Neural cell (in vitro differentiated cells): Measurements from ENCODE around the gene ATP23. TPM values are rescaled to one million over a fixed set of nuclear protein-coding genes. Genes with fewer than 3 reads are reported as not detected.

Source experiments
- H2AFZ ChIP-seq: fragments of 200-600, 300-800 bp; sonication (generic), shearing (Covaris generic); 2 replicates; pipeline ENCODE4 v1.6.0; 2014; ENCODE audit warnings: low read depth, mild to moderate bottlenecking, antibody characterized with exemption, low read length, moderate library complexity
- H3F3A ChIP-seq: fragments of 200-600 bp; shearing (Covaris generic); 2 replicates; pipeline ENCODE4 v1.6.1; 2016; ENCODE audit warnings: mild to moderate bottlenecking, moderate library complexity, mixed read lengths, antibody characterized with exemption, low read length; ENCODE audit not compliant: insufficient read depth, poor library complexity, severe bottlenecking
- H3K27ac ChIP-seq: fragments of 200-600, 300-800 bp; sonication (generic), shearing (Covaris generic); 2 replicates; pipeline ENCODE4 v1.5.1; 2014; ENCODE audit warnings: mild to moderate bottlenecking, low read length, moderate library complexity
- H3K27me3 ChIP-seq: fragments of 300-800, 200-600 bp; sonication (generic), shearing (Covaris generic); 2 replicates; pipeline ENCODE4 v1.6.0; 2014; ENCODE audit warnings: mild to moderate bottlenecking, low read depth, low read length, moderate library complexity; ENCODE audit not compliant: insufficient read depth
- H3K36me3 ChIP-seq: fragments of 300-800, 200-600 bp; sonication (generic), shearing (Covaris generic); 2 replicates; pipeline ENCODE4 v1.5.1; 2014; ENCODE audit warnings: mild to moderate bottlenecking, antibody characterized with exemption, low read length, moderate library complexity; ENCODE audit not compliant: insufficient read depth
- H3K4me2 ChIP-seq: fragments of 300-800, 200-600 bp; sonication (generic), shearing (Covaris generic); 2 replicates; pipeline ENCODE4 v1.6.0; 2014; ENCODE audit warnings: mild to moderate bottlenecking, low read length
- H3K4me3 ChIP-seq: fragments of 300-800, 200-600 bp; sonication (generic), shearing (Covaris generic); 2 replicates; pipeline ENCODE4 v1.5.1; 2014; ENCODE audit warnings: mild to moderate bottlenecking, low read length, moderate library complexity
- H3K79me2 ChIP-seq: fragments of 200-600 bp; shearing (Covaris generic); replicated peaks from 2 replicates; pipeline ENCODE4 v1.6.0; 2014; ENCODE audit warnings: mild to moderate bottlenecking, low read length, moderate library complexity; ENCODE audit not compliant: insufficient read depth
- H3K9ac ChIP-seq: fragments of 300-800, 200-600 bp; sonication (generic), shearing (Covaris generic); 2 replicates; pipeline ENCODE4 v1.6.1; 2016; ENCODE audit warnings: mild to moderate bottlenecking, low read length, mixed read lengths
- H3K9me2 ChIP-seq: fragments of 200-600 bp; shearing (Covaris generic); 2 replicates; pipeline ENCODE4 v1.6.1; 2016; ENCODE audit warnings: mild to moderate bottlenecking, low read length, mixed read lengths; ENCODE audit not compliant: insufficient read depth
- H3K9me3 ChIP-seq: fragments of 200-600, 300-800 bp; sonication (generic), shearing (Covaris generic); 2 replicates; pipeline ENCODE4 v1.6.1; 2016; ENCODE audit warnings: mild to moderate bottlenecking, mixed run types, low read length, moderate library complexity, mixed read lengths
- H4K20me1 ChIP-seq: fragments of 200-600 bp; shearing (Covaris generic); 2 replicates; pipeline ENCODE4 v1.6.1; 2016; ENCODE audit warnings: mild to moderate bottlenecking, mixed run types; ENCODE audit not compliant: insufficient read depth
- EP300 ChIP-seq: fragments of 450-650 bp; conservative IDR thresholded peaks from 2 replicates; pipeline ENCODE4 v1.6.1; 2014; ENCODE audit warnings: antibody characterized with exemption, mild to moderate bottlenecking, moderate library complexity; ENCODE audit not compliant: poor library complexity, severe bottlenecking
- EZH2 ChIP-seq: fragments of 200-600, 300-800 bp; shearing (Covaris generic), sonication (generic); IDR thresholded peaks from 2 replicates; pipeline ENCODE4 v1.6.1; 2014; ENCODE audit warnings: antibody characterized with exemption, low read length, borderline replicate concordance, mild to moderate bottlenecking; ENCODE audit not compliant: insufficient read depth, poor library complexity, severe bottlenecking
- MXI1 ChIP-seq: fragments of 450-650 bp; conservative IDR thresholded peaks from 2 replicates; pipeline ENCODE4 v1.6.1; 2014; ENCODE audit warnings: antibody characterized with exemption, mild to moderate bottlenecking; ENCODE audit not compliant: poor library complexity, severe bottlenecking
- POLR2AphosphoS5 ChIP-seq: IDR thresholded peaks from 2 replicates; pipeline ENCODE4 v1.6.1; 2012
- RAD21 ChIP-seq: fragments of 450-650 bp; conservative IDR thresholded peaks from 2 replicates; pipeline ENCODE4 v1.6.1; 2014; ENCODE audit warnings: antibody characterized with exemption, mild to moderate bottlenecking, moderate library complexity
- SMC3 ChIP-seq: fragments of 450-650 bp; conservative IDR thresholded peaks from 2 replicates; pipeline ENCODE4 v1.6.1; 2014; ENCODE audit warnings: antibody characterized with exemption, mild to moderate bottlenecking, moderate library complexity; ENCODE audit not compliant: poor library complexity
- TAF1 ChIP-seq: IDR thresholded peaks from 2 replicates; pipeline ENCODE4 v1.6.1; 2012; ENCODE audit warnings: low read depth
- polyA plus RNA-seq: library from polyadenylated mRNA; depleted of rRNA; stranded (reverse); fragments of >200 nt; gene quantifications from 2 replicates; pipeline ENCODE4 v1.2.3, GENCODE V29; 2014
- TF ChIP-seq, protein P1 (sequence below): fragments of 450-650 bp; IDR thresholded peaks from 2 replicates; pipeline ENCODE4 v1.5.1; 2014; ENCODE audit warnings: antibody characterized with exemption, mild to moderate bottlenecking, moderate library complexity; ENCODE audit not compliant: poor library complexity, severe bottlenecking
- TF ChIP-seq, protein P2 (sequence below): IDR thresholded peaks from 2 replicates; pipeline ENCODE4 v1.6.1; 2012; ENCODE audit warnings: borderline replicate concordance

ATP23 gene
- polyA plus RNA-seq, 1 donor from 2014 or later: 5.7 TPM

DNA sequence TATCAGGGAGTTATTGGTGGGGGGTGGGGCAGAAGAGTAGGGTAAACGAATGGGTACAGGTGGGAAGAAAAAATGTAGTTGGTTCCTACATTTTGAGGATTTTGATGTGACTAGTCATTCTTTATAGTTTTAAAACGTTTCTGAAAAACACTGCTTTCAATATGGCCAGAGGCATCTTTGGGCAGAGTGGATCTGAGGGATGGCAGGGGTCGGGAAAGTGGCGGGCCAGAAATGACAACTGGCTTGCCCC, 527 bp upstream of the ATP23 start:
- Histone ChIP-seq H4K20me1 (no peaks in the 10 kb centered on the region), H3F3A (no peaks in the 10 kb centered on the region), H2AFZ (peak overlapping the region; percentile 17), H3K4me3 (peak overlapping the region; percentile 66), H3K4me2 (peak overlapping the region; percentile 31), H3K9me2 (no peaks in the 10 kb centered on the region), H3K9ac (peak overlapping the region; percentile 61), H3K36me3 (no peaks in the 10 kb centered on the region), H3K27me3 (no peaks in the 10 kb centered on the region), H3K9me3 (no peaks in the 10 kb centered on the region), H3K27ac (peak overlapping the region; percentile 56), H3K79me2 (no peaks in the 10 kb centered on the region)
- no peak for TF ChIP-seq POLR2AphosphoS5
- no peak for TF ChIP-seq TAF1
- TF ChIP-seq SMC3: no peak
- TF ChIP-seq EZH2: no peak
- TF ChIP-seq, protein P1, sequence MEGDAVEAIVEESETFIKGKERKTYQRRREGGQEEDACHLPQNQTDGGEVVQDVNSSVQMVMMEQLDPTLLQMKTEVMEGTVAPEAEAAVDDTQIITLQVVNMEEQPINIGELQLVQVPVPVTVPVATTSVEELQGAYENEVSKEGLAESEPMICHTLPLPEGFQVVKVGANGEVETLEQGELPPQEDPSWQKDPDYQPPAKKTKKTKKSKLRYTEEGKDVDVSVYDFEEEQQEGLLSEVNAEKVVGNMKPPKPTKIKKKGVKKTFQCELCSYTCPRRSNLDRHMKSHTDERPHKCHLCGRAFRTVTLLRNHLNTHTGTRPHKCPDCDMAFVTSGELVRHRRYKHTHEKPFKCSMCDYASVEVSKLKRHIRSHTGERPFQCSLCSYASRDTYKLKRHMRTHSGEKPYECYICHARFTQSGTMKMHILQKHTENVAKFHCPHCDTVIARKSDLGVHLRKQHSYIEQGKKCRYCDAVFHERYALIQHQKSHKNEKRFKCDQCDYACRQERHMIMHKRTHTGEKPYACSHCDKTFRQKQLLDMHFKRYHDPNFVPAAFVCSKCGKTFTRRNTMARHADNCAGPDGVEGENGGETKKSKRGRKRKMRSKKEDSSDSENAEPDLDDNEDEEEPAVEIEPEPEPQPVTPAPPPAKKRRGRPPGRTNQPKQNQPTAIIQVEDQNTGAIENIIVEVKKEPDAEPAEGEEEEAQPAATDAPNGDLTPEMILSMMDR: no peak
- no peak for TF ChIP-seq RAD21
- no peak for TF ChIP-seq MXI1
- TF ChIP-seq EP300: no peak
- TF ChIP-seq, protein P2, sequence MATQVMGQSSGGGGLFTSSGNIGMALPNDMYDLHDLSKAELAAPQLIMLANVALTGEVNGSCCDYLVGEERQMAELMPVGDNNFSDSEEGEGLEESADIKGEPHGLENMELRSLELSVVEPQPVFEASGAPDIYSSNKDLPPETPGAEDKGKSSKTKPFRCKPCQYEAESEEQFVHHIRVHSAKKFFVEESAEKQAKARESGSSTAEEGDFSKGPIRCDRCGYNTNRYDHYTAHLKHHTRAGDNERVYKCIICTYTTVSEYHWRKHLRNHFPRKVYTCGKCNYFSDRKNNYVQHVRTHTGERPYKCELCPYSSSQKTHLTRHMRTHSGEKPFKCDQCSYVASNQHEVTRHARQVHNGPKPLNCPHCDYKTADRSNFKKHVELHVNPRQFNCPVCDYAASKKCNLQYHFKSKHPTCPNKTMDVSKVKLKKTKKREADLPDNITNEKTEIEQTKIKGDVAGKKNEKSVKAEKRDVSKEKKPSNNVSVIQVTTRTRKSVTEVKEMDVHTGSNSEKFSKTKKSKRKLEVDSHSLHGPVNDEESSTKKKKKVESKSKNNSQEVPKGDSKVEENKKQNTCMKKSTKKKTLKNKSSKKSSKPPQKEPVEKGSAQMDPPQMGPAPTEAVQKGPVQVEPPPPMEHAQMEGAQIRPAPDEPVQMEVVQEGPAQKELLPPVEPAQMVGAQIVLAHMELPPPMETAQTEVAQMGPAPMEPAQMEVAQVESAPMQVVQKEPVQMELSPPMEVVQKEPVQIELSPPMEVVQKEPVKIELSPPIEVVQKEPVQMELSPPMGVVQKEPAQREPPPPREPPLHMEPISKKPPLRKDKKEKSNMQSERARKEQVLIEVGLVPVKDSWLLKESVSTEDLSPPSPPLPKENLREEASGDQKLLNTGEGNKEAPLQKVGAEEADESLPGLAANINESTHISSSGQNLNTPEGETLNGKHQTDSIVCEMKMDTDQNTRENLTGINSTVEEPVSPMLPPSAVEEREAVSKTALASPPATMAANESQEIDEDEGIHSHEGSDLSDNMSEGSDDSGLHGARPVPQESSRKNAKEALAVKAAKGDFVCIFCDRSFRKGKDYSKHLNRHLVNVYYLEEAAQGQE: no peak

DNA sequence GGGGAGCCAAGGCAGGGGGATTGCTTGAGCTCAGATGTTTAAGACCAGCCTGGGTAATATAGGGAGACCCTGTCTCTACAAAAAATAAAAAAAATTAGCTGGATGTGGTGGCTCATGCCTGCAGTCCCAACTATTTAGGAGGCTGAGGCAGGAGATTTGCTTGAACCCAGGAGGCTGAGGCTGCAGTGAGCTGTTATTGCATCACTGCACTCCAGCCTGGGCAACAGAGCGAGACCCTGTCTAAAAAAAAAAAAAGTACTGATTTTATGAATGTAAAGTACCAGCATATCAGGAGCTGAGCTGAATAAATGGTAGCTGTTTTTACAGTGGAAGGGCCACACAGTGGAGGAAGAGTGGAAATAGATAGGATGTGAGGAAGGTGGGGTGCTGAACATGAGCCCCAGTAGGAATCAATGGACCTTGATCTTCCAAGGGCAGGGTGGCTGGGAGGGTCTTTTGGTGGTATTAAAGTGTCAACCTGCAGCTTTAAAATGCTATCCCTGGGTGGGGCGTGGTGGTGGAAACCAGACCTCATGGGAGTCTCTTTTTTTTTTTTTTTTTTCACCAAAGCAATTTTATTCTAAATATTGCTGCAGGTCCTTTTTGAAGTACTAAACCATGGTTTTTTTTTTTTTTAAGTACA, 2.2 kb downstream of the ATP23 start:
- Histone ChIP-seq H3K9ac (no peak overlapping the region), H3K27ac (no peak overlapping the region), H3K9me2 (no peaks in the 10 kb centered on the region), H3K36me3 (no peaks in the 10 kb centered on the region), H3K4me3 (no peak overlapping the region), H2AFZ (no peak overlapping the region), H3F3A (no peaks in the 10 kb centered on the region), H3K27me3 (no peaks in the 10 kb centered on the region), H3K79me2 (no peaks in the 10 kb centered on the region), H3K9me3 (no peaks in the 10 kb centered on the region), H4K20me1 (no peaks in the 10 kb centered on the region), H3K4me2 (no peak overlapping the region)
- TF ChIP-seq RAD21 (no peak), SMC3 (no peak), POLR2AphosphoS5 (no peak), EP300 (no peak), EZH2 (no peak), MXI1 (no peak)
- TF ChIP-seq, protein P1: no peak
- TF ChIP-seq, protein P2: no peak
